GM18517 (cell line): Measurements from ENCODE around the gene SLC25A4.
A peak's percentile ranks its signal among the peaks of the same experiment; 100 is the strongest.
"Not testable (repeated sequence)": the region's sequence is repeated elsewhere in the genome, so short reads cannot be mapped to it uniquely, and the experiment has no call there.

Experiments
- ATAC-seq: cut with Tn5 transposase; IDR thresholded peaks from one replicate; pipeline ENCODE4 v1.9.1; 2021; ENCODE audit warnings: mild to moderate bottlenecking, moderate library complexity; ENCODE audit not compliant: unreplicated experiment

Gene SLC25A4

DNA sequence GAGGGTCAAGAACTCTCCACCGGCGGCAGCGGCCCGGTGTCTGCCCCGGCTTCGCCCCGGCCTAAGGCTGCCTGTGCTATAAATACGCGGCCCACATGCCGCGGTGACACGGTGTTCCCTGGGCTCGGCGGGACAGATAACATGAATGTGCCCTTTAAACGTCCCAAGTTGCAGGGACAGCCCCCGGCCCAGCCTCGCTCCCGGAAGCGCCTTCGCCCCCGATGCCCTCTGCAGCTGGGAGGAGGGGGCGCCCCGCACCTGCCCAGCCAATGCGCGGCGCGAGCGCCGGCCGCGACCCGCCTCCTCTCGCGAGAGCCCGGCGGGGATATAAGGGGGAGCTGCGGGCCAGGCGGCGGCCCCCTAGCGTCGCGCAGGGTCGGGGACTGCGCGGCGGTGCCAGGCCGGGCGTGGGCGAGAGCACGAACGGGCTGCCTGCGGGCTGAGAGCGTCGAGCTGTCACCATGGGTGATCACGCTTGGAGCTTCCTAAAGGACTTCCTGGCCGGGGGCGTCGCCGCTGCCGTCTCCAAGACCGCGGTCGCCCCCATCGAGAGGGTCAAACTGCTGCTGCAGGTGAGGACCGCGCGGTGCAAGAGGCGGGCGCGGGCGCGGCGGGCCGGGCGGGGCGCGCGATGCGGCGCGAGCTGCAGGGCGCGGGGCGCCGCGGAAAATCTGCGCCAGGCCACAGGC, at the start of gene SLC25A4:
Gene SLC25A4 (plus strand): TSS at position 355 of the 689 bp plus-strand sequence. CDS start 107 bp downstream, at position 462.
- peak; percentile 92 for ATAC-seq

DNA sequence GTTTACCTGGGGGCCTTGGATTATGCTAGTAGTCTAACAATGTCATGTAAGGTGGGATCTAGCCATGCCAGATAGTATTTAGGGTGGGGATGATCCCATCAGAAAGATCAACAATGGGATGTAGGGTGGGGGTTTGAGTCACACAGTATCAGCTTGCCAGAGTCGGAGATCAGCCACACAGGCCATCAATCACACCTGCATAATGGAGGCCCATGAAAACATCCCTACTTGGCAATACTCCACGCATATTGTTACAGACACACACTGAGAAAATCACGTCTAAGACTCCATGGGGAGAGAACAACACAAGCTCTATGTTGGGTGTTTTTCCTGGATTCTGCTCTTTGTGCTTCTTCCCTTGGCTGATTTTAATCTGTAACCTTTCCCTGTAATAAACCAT, 49.5 kb upstream of the SLC25A4 start:
- ATAC-seq, result no peak

DNA sequence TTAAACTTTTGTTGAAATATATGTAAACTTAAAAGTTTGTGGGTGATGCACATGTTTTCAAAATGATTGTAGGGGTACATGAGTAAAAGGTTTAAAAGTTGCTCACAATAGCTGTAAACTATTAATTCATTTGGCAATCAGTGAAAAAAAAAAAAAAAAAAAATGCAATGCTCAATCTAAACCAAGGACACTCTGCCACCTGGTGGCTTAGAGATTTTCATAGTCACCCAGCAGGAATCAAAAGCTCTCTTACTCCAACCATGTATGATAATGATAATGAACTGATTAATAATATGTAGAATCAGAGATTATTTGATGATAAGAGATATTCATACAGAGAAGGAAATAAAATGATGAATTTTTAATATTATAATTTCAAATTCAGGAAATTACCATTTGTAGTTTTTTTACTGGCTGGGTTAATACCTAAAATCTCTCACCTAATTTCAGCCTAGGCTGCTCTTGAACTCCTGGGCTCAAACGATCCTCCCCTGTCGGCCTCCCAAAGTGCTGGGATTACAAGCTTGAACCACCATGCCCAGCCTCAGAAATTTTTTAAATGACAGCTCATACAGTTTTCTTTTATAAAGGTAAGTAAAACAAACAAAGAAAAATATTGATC, 46.9 kb upstream of the SLC25A4 start:
- ATAC-seq, result no peak

DNA sequence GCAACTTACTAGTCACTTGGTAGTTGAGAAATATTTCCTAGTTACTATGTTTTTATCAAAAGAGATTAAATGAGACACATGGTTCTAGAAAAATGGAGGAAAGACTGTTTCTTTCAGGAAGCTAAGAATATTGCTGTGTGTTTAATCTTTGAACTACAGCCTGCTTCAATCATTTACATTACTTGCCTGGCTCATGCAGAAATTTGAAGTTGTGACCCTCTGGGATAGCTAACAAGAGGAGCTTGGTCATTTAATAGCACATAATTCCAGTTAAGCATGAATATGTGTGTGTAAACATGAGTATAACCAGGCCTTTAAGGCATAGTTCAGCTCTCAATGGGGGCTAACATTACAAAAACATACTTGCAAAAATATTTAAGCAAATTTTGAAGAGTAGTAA, 44.6 kb upstream of the SLC25A4 start:
- no peak for ATAC-seq

DNA sequence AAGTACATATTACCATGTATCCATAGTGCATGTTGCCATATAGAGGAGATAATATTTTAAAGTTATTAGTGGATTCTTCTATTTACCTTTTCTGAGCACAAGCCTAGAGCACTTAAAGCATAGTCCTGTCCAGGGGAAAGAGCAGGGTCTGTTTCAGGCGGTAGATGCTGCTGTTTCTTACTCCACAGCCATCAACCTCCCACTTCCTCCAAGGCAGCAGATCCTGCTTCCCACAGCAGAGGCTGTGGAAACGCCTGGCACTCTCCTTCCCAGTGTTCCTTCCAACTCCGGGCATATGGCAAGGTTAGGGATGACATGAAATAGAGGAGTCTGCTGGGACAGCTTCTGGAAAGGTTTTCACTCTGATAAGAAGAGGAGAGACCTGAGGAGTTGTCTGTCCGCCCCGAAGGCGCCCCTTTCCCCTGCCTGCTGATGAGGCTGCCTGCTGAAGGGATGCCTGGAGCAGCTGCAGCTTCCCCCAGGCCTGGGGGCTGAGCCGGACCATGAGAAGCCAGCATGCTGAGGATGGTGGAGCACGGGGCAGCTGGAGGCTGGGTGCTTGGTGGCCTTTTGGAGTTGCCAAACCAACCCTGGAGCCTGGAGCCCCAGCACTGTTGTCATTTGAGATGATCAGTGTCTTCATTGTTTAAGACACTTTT, 43.9 kb upstream of the SLC25A4 start:
- ATAC-seq, result no peak

DNA sequence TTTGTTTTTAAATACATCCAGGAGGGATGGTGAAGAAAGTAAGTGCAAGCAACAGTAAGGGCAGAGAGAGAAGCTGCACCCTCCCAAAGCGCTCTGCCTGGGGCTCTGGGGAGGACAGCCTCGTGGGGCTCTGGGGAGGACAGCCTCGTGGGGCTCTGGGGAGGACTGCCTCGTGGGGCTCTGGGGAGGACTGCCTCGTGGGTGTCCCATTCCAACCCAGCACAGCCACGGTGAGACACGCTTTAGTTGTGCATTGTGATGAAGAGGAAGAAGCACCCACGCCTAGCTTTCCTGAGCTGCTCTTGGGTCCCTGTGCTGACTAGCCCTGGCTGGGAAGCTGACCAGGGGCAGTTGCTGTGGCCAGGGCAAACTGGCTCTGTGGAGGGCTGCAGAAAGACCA, 43.1 kb upstream of the SLC25A4 start:
- no peak for ATAC-seq

DNA sequence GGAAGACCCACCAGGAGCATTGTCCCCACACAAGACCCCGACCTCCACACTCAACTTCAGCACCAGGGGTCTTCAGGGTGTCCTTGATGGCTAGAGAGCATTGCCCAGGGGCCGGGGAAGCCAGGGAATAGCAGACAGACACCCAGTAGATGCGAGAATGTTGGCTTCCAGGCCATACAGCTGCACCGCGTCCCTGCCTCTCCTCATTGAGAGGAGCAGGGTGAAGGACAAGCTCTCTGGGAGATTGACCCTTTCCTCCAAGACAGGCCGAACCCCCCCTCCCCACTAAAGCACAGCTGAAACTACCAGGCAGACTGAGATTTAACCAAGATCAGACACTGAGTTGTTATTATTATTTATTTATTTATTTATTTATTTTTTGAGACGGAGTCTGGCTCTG, 42.6 kb upstream of the SLC25A4 start:
- ATAC-seq, result no peak

DNA sequence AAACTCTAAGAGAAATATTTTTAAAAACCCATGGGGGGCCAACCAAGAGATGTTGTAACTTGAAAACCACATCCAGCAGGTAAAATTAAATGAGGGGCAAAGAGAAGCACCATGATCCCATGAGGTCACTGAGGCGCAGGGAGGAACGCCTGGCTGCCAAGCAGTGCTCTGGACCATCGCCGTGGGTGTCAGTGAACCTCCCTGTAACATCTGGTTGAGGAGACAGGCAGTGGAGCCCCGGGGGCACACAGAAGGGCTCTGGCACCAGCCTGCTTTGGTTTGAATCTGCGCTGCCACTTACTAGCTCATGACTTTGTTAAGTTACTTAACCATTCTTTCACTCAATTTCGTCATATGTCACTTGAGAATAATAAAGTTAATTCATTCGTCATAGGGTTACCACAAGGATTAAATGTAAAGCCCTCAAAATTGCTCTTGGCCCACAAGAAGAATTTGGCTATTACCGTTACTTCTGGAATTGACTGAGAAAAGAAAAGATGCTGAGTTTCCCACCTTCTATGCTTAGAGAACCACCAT, 41.6 kb upstream of the SLC25A4 start:
- no peak for ATAC-seq

DNA sequence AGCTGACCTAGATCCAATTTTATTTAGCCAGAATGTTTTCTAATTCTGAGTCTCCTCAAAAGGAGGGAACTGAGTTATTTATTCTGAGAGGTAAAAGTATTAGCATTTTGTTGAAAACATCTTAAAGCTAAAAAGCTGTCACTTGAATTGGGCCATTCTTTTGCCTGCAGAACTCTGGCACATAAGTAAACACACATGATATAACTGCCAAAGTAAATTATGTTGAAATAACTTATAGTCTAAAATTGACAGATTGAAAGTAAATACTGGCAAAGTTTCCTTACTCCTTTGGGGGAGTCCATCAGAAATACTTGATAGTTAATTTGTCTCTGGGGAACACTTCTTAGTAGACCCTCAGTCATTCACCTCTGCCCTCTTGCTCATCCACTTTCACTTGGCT, 38.3 kb upstream of the SLC25A4 start:
- no peak for ATAC-seq

DNA sequence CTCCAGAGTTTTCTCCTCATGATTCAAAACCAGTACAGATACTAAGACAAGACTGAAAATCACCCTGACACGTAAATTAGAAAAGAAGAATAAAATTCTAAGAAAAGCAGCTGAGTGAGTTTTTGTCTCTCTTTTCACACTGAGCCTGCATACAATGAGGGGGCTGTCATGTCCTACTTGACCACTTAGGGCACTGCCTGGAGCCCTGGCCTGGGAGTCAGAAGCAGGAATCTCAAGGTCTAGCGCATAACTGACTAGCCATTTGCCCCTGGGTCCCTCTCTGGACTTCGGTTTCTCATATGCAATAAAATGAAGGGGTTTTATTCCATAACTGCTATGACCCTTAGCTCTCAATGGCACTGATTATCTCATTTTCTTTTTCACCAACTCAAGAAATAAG, 36.7 kb upstream of the SLC25A4 start:
- ATAC-seq, result no peak

DNA sequence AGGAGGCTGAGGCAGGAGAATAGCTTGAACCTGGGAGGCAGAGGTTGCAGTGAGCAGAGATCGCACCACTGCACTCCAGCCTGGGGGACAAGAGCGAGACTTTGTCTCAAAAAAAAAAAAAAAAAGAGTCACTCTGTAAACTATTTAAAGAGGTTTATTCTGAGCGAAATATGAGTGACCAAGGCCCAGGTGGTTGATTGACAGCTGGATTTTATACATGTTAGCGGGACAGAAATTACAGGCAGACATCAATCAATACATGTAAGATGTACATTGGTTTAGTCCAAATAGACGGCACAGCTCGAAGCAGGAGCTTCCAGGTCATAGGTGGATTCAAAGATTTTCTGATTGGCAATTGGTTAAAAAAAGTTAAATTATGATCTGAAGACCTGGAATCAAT, 35.5 kb upstream of the SLC25A4 start:
- ATAC-seq, result not testable (repeated sequence)

DNA sequence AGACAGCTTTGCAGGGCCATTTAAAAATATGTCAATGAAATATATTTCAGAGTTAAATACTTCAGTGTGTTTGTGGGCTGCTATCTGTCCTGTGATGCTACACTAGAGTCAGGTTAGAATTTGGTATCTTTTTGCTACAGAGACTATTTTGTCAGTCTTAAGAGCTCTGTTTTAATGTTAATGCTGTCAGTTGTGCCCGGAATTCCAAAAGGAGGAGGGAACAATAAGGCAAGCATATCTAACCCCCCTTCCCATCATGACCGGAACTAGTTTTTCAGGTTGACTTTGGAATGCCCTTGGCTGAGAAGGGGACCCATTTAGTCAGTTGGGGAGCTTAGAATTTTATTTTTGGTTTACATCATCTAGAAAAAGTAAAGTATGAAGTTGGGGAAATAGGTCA, 34.9 kb upstream of the SLC25A4 start:
- no peak for ATAC-seq

DNA sequence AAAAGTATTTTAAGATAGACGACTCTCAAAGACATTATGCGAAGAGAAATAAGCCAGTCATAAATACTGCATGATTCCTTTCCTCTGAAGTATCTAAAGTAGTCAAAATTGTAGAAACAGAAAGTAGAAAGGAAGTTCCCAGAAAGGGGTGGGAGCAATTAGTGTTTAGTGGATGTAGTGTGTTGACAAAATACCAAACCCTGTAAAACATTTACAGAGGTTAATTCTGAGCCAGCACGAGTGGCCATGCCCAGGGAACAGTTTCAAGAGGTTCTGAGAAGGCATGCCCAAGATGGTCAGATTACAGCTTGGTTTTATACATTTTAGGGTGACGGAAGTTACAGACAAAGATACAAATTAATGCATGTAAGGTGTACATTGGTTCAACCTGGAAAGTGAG, 34.4 kb upstream of the SLC25A4 start:
- ATAC-seq, result no peak

DNA sequence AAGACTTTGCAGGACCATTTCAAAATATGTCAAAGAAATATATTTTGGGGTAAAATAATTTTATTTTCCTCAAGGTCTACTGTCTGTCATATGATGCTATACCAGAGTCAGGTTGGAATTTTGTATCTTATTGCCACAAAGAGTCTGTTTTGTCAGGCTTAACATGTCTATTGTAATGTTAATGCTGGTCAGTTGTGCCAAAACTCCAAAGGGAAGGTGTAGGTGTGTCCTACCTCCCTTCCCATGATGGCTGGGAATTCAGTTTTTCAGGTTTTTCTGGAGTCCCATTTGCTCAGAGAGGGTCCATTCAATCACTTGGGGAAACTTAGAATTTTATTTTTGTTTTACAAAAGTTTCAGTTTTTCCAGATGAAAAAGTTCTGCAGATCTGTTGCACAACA, 33.3 kb upstream of the SLC25A4 start:
- ATAC-seq, result no peak

DNA sequence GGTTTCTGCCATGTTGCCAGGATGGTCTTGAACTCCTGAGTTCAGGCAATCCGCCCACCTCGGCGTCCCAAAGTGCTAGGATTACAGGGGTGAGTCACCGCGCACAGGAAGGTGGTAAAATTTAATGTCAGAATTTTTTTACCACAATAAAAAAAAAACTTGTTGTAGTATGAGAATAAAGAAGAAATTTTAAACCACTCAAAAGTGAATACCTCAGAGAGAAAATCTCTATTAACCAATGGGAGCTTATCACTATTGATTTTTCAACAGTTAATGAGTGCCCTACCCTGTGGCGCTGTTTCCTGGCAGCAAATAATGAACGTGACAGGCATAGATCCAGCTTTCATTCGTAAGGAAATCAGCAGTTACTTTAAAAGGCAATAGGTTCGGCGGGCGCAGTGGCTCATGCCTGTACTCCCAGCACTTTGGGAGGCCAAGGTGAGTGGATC, 32.7 kb upstream of the SLC25A4 start:
- ATAC-seq, result no peak

DNA sequence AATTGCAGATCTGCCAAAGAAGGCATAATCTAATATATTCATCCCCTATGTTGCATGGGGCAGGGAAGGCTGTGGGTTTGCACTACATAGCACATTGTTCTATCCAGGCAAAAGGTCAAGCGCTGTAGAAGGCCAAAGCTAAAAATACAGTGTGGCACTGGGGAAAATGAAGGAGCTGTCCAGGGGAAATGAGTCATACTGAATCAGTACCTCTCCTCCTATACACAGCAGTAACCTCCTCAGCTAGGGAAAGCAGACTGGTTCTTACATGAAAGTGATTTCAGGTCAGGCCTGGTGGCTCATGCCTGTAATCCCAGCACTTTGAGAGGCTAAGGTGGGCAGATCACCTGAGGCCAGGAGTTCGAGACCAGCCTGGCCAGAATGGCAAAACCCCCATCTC, 31.0 kb upstream of the SLC25A4 start:
- ATAC-seq, result no peak

DNA sequence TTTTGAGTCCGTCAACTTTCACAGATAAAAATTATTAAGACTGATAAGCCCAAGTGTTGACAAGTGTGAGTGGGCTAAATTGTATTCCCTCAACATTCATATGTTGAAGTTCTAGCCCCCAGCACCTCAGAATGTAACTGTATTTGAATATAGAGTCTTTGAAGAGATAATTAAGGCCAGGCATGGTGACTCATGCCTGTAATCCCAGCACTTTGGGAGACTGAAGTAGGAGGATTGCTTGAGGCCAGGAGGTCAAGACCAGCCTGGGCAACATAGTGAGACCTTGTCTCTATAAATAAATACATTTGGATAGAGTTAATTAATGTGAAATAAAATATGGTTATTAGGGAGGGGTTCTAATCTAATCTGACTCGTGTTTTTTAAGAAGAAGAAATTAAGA, 29.7 kb upstream of the SLC25A4 start:
- ATAC-seq, result no peak

DNA sequence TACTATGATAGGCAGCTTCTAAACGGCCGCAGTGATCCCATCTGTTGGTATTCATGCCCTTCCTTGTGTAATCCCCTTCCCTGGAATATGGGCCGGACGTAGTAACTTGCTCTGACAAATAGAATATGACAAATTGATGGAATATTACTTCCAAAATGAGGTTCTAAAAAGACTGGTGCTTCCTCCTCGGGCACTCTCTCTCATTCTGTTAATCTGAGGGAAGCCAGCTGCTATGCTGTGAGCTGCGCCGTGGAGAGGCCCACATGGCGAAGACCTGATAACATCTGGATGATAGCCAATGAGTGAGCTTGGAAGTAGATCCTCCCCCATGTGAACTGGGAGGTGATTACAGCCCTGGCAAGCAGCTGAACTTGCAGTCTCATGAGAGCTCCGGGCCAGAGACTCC, 27.2 kb upstream of the SLC25A4 start:
- ATAC-seq, result no peak

DNA sequence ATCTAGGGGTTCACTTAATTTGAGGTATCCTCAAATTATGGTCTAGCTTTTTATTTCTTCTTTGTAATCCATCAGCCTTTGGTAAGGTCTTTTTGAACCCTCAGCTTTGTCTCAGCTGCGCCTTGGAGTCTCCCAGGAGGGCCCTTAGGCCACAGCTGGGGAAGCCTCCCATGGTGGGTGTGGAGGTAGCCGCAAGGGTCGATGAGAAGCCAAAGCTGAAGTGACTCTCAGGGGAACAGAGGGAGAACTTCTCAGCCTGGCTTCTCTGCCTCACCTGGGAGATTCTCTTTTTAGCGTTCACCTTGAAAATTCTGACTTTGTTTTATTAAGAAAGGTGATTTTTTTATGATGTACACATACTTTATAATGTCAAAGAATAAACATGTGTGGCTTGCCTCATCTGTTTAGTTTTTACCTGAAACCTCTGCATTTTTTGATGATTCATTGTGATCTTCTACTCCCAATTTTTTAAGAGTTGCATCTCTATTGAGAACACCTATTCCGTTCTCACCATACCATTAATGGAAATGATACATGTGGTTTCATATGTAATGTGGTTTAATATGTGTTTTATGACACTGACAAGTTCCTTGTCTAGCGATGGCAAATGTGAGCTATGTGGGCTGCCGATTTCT, 25.6 kb upstream of the SLC25A4 start:
- ATAC-seq, result no peak

DNA sequence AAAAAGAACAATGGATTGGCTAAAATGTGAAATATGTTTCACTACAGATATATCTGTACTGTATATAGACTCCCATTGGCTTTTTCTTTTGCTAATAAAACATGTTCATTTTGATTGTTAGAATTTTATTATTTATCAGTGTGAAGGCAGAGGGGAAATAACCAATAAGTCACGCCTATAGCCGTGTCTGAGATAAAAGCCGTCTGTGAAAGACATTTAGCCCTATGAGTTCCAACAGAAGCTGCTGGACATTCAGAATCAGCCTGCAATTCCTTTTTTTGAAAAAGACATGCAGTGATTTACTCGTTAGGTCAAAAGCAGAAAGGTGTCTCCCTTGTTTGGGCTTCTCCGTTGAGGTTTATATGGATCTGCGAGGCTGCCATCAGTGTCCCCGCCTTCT, 24.2 kb upstream of the SLC25A4 start:
- ATAC-seq, result no peak

DNA sequence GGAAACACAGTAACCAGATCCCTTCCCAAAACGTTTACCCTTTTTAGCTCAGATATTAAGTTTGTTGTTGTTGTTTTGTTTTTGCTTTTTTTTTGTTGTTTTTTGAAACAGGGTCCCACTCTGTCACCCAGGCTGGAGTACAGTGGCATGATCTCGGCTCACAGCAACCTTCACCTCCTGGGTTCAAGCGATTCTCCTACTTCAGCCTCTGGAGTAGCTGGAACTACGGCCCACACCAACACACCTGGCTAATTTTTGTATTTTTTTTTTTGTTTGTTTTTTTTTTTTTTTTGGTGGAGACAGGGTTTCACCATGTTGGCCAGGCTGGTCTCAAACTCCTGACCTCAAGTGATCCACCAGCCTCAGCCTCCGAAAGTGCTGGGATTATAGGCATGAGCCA, 23.6 kb upstream of the SLC25A4 start:
- not testable (repeated sequence) for ATAC-seq
